ENCODE results near the gene DDN.

DNA sequence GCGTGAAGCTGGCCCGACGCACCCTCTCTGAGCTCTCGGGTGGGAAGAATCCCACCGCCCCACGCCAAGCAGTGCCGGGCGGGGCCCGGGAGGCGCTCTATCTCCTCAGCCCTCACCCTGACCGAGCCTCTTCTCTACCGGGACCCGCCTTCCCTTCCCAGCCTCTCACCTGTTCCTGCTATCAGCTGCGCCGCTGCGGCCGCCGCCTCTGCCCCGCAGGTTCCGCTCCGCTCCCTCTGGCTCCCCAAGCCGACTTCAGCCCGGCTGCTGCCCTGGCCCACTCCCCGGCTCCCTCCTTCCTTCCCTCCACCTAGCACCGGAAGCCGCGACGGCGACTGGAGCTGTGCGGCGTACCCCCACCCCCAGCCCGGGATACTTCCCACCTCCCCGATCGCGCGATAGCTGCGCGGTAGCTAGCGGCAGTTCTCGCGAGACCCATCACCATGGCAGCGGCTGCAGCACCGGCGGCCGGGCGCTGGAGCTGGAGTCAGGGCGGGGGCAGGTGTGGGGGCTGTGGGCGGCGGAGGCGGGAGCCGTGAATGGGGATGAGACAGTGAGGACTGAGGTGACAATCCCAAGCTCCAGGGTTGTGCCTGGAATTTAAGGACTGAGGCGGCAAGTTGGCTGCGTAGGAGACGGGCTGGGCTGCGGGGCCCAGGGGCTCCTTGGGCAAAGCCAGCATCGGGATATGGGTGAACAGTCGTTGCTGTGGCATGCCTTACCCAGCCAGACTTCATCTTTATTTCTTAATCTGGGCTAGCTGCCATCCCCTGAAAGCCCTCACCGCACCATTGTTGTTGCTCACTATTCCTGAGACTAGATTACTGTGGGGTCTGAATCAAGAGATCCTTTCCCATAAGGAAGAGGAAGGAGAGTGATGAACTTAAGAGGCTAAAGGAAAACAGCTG is 41.8 kb downstream of the DDN start, which contains the start of gene ARF3:
- TF ChIP-seq GATA2 (IDR thresholded peaks at IDR 0.05; ENCODE audit: low read depth, low read length), result no peak
- no peak for TF ChIP-seq GATA3 (IDR thresholded peaks at IDR 0.05; ENCODE audit: low read depth, low read length)

Data from SH-SY5Y (cell line).